Activated naive CD4-positive, alpha-beta T cell treated with anti-CD3 and anti-CD28 coated beads, Interleukin-2, amount 50 U/mL, for 24 hours (primary cell): ENCODE results near the gene PRKAR2A.
"Not testable (repeated sequence)": the region's sequence is repeated elsewhere in the genome, so short reads cannot be mapped to it uniquely, and the experiment has no call there.

Experiments
- H3K27ac Mint-ChIP-seq: one replicate; pipeline ENCODE4 v1.8.0; 2021; ENCODE audit warnings: mild to moderate bottlenecking, mixed read lengths
- H3K27me3 Mint-ChIP-seq: one replicate; pipeline ENCODE4 v1.8.0; 2021; ENCODE audit warnings: mixed read lengths
- H3K36me3 Mint-ChIP-seq: one replicate; pipeline ENCODE4 v1.8.0; 2021; ENCODE audit warnings: mixed read lengths
- H3K4me1 Mint-ChIP-seq: one replicate; pipeline ENCODE4 v1.8.0; 2021; ENCODE audit warnings: mixed read lengths
- H3K4me3 Mint-ChIP-seq: one replicate; pipeline ENCODE4 v1.8.0; 2021; ENCODE audit warnings: mild to moderate bottlenecking, mixed read lengths
- H3K9me3 Mint-ChIP-seq: one replicate; pipeline ENCODE4 v1.8.0; 2021; ENCODE audit warnings: mixed read lengths

Gene PRKAR2A

DNA sequence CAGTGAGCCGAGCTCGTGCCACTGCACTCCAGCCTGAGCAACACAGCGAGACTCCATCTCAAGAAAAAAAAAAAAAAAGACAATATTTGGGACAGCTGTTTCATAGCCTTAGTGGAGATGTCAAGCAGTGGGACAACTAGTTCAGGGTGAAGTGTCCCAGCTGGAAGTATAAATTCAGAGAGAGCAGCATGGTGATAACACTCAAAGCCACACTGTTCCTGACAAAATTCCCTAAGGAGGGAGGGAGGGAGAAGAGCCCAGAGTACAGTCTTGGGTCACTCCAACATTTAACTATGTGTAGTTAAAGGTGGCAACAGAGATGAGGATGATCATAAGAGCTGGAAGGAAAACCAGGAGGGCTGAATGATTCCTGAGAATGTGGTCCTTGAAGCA lies 109.5 kb downstream of the PRKAR2A start:
- Mint-ChIP-seq H3K27me3 (no peaks in the 10 kb centered on the region), H3K27ac (no peak overlapping the region), H3K9me3 (no peaks in the 10 kb centered on the region), H3K4me3 (no peak overlapping the region), H3K4me1 (no peaks in the 10 kb centered on the region), H3K36me3 (no peaks in the 10 kb centered on the region)

DNA sequence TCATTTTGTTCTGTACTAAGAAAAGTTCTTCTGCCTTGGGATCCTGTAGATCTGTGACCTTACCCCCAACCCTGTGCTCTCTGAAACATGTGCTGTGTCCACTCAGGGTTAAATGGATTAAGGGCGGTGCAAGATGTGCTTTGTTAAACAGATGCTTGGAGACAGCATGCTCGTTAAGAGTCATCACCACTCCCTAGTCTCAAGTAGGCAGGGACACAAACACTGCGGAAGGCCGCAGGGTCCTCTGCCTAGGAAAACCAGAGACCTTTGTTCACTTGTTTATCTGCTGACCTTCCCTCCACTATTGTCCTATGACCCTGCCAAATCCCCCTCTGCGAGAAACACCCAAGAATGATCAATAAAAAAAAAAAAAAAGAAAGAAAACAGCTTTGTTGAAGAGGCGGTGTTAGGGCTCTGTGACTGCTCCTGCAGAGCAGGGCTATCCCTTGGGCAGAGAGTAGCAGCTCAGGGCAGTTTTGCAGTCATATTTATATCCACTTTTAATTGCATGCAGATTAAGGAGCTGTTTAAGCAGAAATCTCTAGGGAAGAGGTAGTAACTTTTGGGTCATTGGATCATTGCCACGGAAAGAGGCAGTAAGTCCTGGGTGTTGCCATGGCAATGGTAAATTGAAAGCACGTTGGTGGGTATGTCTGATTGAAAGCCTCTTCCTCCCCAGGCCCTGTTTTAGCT lies 112.5 kb downstream of the PRKAR2A start:
- H3K27me3 Mint-ChIP-seq, H3K4me1 Mint-ChIP-seq, H3K4me3 Mint-ChIP-seq, H3K9me3 Mint-ChIP-seq, H3K27ac Mint-ChIP-seq, H3K36me3 Mint-ChIP-seq: not testable (repeated sequence)

GRCh38 chr3:48734541-48734940 lies 113.1 kb downstream of the PRKAR2A start:
- not testable (repeated sequence) for H3K27me3 Mint-ChIP-seq, H3K9me3 Mint-ChIP-seq, H3K36me3 Mint-ChIP-seq, H3K4me3 Mint-ChIP-seq, H3K4me1 Mint-ChIP-seq, H3K27ac Mint-ChIP-seq

DNA sequence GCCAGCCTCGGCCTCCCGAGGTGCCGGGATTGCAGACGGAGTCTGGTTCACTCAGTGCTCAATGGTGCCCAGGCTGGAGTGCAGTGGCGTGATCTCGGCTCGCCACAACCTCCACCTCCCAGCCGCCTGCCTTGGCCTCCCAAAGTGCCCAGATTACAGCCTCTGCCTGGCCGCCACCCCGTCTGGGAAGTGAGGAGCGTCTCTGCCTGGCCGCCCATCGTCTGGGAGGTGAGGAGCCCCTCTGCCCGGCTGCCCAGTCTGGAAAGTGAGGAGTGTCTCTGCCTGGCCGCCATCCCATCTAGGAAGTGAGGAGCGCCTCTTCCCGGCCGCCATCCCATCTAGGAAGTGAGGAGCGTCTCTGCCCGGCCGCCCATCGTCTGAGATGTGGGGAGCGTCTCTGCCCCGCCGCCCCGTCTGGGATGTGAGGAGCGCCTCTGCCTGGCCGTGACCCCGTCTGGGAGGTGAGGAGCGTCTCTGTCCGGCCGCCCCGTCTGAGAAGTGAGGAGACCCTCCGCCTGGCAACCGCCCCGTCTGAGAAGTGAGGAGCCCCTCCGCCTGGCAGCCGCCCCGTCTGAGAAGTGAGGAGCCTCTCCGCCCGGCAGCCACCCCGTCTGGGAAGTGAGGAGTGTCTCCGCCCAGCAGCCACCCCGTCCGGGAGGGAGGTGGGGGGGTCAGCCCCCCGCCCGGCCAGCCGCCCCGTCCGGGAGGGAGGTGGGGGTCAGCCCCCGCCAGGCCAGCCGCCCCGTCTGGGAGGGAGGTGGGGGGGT lies 113.7 kb downstream of the PRKAR2A start:
- H3K4me3 Mint-ChIP-seq, H3K27ac Mint-ChIP-seq, H3K36me3 Mint-ChIP-seq, H3K27me3 Mint-ChIP-seq, H3K4me1 Mint-ChIP-seq, H3K9me3 Mint-ChIP-seq: not testable (repeated sequence)

DNA sequence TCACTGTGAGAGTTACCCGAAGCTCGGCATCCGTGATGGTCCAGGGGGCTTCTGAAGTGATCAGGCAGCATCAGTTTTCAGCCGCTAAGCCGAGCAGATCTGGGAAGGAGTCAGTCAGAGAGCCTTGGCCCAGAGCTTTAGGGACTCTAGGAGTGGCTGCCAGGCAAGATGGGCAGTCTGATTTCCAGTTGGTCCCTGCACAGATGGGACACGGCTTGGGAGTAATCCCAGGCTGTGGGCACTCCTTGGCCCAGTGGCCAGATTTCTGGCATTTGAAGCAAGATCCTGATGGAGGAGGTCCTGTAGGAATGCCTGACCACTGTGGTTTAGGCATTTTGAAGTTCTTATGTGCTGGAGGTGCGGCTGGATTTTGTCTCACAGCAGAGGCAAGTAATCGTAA lies 120.2 kb downstream of the PRKAR2A start:
- H3K36me3 Mint-ChIP-seq: no peaks in the 10 kb centered on the region
- H3K4me1 Mint-ChIP-seq: no peaks in the 10 kb centered on the region
- no peak overlapping the region for H3K27ac Mint-ChIP-seq
- H3K27me3 Mint-ChIP-seq: no peaks in the 10 kb centered on the region
- H3K4me3 Mint-ChIP-seq: no peak overlapping the region
- no peaks in the 10 kb centered on the region for H3K9me3 Mint-ChIP-seq

GRCh38 chr3:48725185-48725855 lies 122.4 kb downstream of the PRKAR2A start:
- H3K4me3 Mint-ChIP-seq, H3K27ac Mint-ChIP-seq, H3K4me1 Mint-ChIP-seq, H3K9me3 Mint-ChIP-seq, H3K36me3 Mint-ChIP-seq, H3K27me3 Mint-ChIP-seq: not testable (repeated sequence)

DNA sequence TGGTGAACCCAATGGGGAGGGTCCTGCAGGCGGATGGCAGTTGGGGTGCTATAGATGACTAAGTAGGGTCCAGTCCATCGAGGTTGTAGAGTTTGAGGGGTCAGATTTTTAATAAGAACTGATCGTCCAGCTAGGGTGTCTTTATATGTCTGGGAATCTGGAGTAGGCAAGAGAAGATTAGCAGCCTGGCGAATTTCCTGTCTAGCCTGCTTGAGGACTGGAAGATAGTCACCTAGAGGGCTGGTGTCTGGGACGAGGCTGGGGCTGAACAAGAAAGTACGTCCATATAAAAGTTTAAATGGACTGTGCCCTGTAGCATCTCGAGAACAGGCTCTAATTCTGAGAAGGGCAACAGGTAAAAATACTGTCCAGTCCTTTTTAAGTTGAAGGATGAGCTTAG lies 123.9 kb downstream of the PRKAR2A start:
- no peaks in the 10 kb centered on the region for H3K36me3 Mint-ChIP-seq
- no peaks in the 10 kb centered on the region for H3K4me1 Mint-ChIP-seq
- H3K27me3 Mint-ChIP-seq: no peaks in the 10 kb centered on the region
- no peaks in the 10 kb centered on the region for H3K9me3 Mint-ChIP-seq
- H3K4me3 Mint-ChIP-seq: no peak overlapping the region
- H3K27ac Mint-ChIP-seq: no peak overlapping the region

- not testable (repeated sequence) for H3K9me3 Mint-ChIP-seq, H3K27me3 Mint-ChIP-seq, H3K4me3 Mint-ChIP-seq, H3K4me1 Mint-ChIP-seq, H3K27ac Mint-ChIP-seq, H3K36me3 Mint-ChIP-seq
These were observed 124.4 kb downstream of the PRKAR2A start for GRCh38 chr3:48723293-48723692.

DNA sequence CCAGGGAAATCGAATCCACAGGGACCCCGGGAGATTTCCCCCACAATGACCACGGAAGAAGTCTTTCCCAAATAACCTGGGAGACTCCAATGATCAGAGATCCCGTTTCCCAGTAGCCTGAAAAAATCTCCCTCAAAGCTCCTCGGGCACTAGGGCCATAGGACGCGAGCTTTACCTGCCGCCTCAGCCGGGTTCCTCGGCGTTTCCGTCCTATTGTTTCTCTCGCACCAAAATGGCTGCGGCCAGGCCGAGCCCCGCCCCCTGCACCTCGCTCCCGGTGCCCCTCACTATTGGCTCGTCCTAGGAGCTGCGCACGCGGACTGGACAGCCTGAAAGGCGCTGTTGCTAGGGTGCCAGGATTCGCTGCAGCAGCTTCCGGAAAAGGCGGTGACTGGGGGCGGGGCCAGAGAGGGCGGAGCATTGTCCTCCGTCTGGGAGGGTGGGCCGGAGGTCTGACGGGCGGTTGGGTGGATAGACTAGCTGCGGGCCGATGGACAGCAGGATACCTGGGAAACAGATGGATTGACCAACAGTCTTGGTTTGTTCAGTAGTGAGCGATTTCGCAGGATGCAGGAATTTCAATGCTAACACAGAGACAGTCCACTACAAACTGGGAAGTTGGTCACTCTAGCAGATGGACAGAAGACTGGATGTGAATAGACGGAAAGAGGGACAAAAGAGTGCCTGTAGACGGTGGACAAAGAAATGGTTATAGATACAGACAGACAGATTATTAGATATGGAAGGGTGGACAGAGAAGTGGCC lies 130.5 kb downstream of the PRKAR2A start, which contains the start of gene IP6K2:
TSS of gene IP6K2 (minus strand) at position 240 of the 765 bp plus-strand sequence. CDS start 21,930 bp downstream, outside the sequence.
- peak within 1 kb of the TSS; percentile 94 for H3K27ac Mint-ChIP-seq
- H3K27me3 Mint-ChIP-seq: no peaks in the 10 kb centered on the region
- H3K36me3 Mint-ChIP-seq: peaks cover 2% of the 10 kb centered on the region
- H3K4me3 Mint-ChIP-seq: peak within 1 kb of the TSS; percentile 97
- H3K9me3 Mint-ChIP-seq: no peaks in the 10 kb centered on the region
- H3K4me1 Mint-ChIP-seq: peaks cover 35% of the 10 kb centered on the region

GRCh38 chr3:48716508-48716981 lies 131.1 kb downstream of the PRKAR2A start:
- Mint-ChIP-seq H3K36me3 (peaks cover 2% of the 10 kb centered on the region), H3K9me3 (no peaks in the 10 kb centered on the region), H3K4me1 (peaks cover 40% of the 10 kb centered on the region), H3K27me3 (no peaks in the 10 kb centered on the region), H3K4me3 (peak overlapping the region; percentile 97), H3K27ac (peak overlapping the region; percentile 94)

- H3K4me1 Mint-ChIP-seq: peaks cover 52% of the 10 kb centered on the region
- H3K36me3 Mint-ChIP-seq: peaks cover 2% of the 10 kb centered on the region
- no peaks in the 10 kb centered on the region for H3K27me3 Mint-ChIP-seq
- peak overlapping the region; percentile 19 for H3K27ac Mint-ChIP-seq
- H3K4me3 Mint-ChIP-seq: peak overlapping the region; percentile 97
- no peaks in the 10 kb centered on the region for H3K9me3 Mint-ChIP-seq
These were observed 132.4 kb downstream of the PRKAR2A start for GRCh38 chr3:48715174-48715800.

GRCh38 chr3:48711727-48712126 lies 135.9 kb downstream of the PRKAR2A start:
- no peaks in the 10 kb centered on the region for H3K27me3 Mint-ChIP-seq
- H3K9me3 Mint-ChIP-seq: no peaks in the 10 kb centered on the region
- H3K36me3 Mint-ChIP-seq: peaks cover 1% of the 10 kb centered on the region
- H3K4me1 Mint-ChIP-seq: peaks cover 75% of the 10 kb centered on the region
- peak overlapping the region; percentile 59 for H3K27ac Mint-ChIP-seq
- H3K4me3 Mint-ChIP-seq: no peak overlapping the region

DNA sequence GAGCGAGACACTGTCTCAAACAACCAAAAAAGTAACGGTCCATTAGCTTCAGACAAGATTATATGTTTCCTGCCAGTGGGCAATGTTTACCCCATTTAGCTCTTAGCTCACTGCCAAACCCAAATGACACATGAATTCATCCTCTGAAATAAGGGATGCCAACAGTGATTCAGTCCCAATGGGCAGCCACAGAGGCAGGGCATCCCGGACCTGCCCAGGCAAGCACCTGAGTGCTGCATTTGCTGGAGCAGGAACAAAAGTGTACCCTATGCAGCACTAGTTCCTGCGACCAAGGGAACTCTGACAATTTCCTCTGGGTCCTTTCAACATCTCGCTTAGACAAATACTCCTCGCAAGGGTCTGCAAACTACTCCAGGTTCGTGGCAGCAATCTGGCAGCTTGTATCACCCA lies 138.6 kb downstream of the PRKAR2A start:
- peaks cover 1% of the 10 kb centered on the region for H3K36me3 Mint-ChIP-seq
- peaks cover 63% of the 10 kb centered on the region for H3K4me1 Mint-ChIP-seq
- H3K9me3 Mint-ChIP-seq: no peaks in the 10 kb centered on the region
- H3K4me3 Mint-ChIP-seq: no peak overlapping the region
- no peaks in the 10 kb centered on the region for H3K27me3 Mint-ChIP-seq
- no peak overlapping the region for H3K27ac Mint-ChIP-seq

GRCh38 chr3:48708481-48708889 lies 139.2 kb downstream of the PRKAR2A start:
- Mint-ChIP-seq H3K27me3 (no peaks in the 10 kb centered on the region), H3K36me3 (peaks cover 1% of the 10 kb centered on the region), H3K4me3 (peak overlapping the region; percentile 24), H3K9me3 (no peaks in the 10 kb centered on the region), H3K4me1 (peaks cover 65% of the 10 kb centered on the region), H3K27ac (peak overlapping the region; percentile 4)

GRCh38 chr3:48707157-48707556 lies 140.5 kb downstream of the PRKAR2A start:
- Mint-ChIP-seq H3K36me3 (peaks cover 1% of the 10 kb centered on the region), H3K4me3 (no peak overlapping the region), H3K9me3 (no peaks in the 10 kb centered on the region), H3K27me3 (no peaks in the 10 kb centered on the region), H3K27ac (no peak overlapping the region), H3K4me1 (peaks cover 71% of the 10 kb centered on the region)
